Measurements from ENCODE around the gene PDE6B.
"Not testable (repeated sequence)": the region's sequence is repeated elsewhere in the genome, so short reads cannot be mapped to it uniquely, and the experiment has no call there.

The PDE6B gene

DNA sequence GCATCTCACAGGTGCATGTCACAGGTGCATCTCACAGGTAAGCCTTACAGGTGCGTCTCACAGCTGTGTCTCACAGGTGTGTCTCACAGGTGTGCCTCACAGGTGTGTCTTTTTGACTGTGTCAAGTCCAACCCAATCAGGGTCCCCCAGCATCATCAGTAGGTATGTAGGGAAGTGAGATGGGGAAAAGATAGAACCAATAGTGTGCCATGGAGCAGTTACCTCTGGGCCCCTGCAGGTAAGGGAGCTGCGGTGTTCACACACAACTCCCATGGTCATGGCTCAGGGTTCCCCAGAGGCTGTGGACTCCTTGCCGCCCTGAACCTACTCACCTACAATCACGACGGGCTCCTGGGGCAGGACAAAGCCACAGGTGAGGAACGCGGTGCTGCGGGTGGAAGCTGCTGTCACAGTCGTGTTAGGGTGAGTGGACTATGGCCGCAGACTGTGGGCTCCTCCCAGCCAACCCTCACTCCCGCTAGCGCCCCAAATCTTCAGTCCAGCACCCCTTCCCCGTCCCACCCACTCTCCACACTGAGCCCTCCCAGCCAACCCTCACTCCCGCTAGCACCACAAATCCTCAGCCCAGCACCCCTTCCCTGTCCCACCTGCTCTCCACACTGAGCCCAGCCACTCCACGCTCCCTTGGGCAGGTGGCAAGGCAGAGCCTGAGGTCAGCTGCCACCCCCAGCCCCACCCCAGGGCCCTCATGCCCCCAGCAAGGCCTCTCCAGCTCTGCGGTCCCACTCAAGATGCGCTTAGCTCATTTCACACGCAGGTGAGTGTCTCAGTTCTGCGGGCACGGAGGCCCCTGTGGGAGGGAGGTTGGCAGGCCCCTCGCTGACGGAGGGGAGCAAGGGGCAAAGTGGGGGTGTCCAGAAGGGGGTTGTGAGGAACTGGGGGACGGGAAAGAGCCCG lies 2.1 kb upstream of the PDE6B start:
- no peak for DNase-seq

DNA sequence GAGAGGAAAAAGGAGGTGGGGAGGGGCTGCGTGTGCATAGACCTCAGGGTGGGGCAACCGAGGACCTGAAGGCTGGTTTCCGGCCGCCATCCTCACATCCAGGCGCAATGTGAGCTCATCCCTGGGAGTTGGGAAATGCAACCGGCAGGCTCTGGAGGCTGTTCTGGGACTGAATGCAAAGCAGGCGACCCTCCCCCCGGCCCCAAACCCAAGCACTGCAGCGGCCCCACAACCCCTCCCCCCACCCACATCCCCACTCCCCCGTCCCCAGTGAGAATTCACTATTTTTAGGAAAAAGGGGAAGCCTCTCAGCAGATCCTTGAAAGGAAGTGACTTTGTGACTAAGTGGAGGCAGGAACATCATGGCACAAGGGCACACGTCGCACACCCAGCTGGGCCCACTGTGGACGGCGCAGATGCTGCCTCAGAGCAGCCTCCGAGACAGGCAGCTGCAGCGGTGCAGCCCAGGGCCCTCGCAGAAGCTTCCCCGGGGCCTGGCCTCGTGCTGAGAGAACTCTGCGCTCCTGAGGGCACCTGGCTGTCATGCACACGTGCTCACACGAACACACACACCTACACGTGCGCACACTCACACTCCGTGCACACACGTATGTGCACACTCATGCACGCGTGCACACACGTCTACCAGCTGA lies 1.3 kb upstream of the PDE6B start:
- no peak for DNase-seq

DNA sequence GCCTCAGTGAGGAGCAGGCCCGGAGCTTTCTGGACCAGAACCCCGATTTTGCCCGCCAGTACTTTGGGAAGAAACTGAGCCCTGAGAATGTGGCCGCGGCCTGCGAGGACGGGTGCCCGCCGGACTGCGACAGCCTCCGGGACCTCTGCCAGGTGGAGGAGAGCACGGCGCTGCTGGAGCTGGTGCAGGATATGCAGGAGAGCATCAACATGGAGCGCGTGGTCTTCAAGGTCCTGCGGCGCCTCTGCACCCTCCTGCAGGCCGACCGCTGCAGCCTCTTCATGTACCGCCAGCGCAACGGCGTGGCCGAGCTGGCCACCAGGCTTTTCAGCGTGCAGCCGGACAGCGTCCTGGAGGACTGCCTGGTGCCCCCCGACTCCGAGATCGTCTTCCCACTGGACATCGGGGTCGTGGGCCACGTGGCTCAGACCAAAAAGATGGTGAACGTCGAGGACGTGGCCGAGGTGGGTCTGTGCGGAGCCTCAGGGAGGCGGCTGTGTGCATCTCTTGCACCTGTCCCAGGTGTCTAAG lies 323 bp downstream of the PDE6B start:
- no peak for DNase-seq

DNA sequence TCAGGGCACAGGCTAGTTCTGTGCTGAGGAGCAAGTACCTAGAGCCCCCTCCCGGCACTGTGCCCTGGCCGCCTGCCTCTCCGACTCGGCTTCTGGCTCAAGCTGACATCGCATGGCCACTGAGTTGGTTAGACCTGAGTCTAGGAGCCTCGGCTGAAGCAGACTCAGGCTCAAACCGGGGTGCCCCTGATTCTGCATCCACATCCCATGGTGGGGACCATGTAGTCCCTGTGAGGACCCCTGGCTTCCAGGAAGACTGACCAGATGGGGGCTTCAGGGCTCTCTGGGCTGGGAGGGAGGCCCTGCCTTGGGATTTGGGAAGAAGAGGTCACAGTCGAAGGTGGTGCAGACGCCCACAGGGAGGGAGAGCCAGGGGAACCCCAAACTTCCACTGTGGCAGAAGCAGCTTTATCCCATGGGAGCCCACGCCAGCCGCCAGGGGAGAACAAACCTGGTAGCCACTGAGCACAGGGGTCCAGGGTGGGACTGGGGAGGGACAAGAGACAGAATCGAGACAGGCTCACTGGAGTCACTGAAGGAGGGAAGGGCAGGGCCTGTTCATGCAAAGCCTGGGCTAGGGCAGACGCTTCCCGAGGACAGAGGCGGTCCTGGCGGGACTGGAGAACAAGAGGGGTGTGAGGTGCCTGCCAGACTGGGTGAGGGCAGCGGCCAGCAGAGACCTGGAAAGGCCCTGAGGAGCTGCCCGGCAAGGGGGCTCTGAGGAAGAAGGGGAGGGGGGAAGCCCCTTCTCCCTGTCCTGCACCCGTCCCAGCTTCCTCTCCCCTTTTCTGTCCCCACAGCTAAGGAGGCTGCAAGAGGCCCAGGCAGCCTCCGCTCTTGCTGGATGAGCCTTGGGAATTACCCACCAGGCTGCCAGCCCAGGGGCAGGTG lies 1.1 kb downstream of the PDE6B start:
- DNase-seq = no peak

DNA sequence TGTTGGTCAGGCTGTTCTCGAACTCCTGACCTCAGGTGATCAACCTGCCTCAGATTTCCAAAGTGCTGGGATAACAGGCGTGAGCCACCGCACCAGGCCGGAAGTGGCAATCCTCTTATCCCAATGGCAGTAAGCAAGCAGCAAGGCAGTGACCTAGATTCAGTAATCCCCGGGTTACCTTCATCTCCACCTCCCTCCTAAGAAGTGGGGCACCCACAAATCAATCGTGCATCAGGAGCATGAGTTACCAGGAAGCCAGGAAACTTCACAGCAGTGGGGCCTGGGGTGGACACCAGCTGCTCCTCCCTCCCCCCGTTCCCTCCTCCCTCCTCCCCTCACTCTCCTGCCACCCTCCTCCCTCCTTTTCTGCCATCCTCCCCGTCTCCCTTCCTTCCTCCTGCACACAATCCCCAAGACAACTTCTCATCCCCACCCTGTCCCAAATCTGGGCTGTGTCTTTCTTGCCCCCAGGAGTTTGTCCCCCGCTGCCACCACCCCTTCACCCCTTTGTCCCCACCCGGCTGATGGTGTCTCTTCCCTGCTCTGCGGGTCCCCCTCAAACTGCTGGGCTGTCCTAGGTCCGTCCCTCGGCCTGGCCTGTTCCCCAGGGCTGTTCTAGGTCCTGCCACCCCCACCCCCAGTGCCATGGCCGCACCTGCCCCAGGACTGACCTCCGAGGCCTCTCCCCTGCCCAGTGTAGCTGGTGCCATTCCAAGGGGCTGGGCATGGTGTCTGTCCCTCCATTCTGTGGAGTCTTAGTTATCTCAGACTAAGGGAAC lies 2.2 kb downstream of the PDE6B start:
- DNase-seq = no peak

DNA sequence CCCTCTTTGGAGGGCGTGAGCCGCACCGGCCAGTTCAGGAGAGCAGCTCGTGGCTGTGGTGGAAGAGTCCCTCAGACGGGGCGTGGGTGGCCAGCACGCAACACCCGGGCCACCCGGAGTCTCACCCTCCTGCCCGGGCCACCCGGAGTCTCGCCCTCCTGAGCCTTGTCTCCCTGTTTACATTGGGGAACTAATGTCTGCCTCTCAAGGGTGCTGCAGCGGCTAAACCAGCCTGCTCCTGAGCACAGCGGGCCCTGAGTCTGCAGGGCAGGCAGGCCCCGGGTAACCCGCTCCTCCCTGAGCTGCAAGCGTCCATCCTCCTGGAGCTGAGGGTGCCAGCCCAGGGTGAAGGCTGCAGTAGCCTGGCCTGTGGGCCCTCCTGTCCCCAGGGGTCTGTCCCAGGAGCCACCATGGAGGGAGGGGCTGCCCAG lies 3.0 kb downstream of the PDE6B start:
- DNase-seq = no peak

DNA sequence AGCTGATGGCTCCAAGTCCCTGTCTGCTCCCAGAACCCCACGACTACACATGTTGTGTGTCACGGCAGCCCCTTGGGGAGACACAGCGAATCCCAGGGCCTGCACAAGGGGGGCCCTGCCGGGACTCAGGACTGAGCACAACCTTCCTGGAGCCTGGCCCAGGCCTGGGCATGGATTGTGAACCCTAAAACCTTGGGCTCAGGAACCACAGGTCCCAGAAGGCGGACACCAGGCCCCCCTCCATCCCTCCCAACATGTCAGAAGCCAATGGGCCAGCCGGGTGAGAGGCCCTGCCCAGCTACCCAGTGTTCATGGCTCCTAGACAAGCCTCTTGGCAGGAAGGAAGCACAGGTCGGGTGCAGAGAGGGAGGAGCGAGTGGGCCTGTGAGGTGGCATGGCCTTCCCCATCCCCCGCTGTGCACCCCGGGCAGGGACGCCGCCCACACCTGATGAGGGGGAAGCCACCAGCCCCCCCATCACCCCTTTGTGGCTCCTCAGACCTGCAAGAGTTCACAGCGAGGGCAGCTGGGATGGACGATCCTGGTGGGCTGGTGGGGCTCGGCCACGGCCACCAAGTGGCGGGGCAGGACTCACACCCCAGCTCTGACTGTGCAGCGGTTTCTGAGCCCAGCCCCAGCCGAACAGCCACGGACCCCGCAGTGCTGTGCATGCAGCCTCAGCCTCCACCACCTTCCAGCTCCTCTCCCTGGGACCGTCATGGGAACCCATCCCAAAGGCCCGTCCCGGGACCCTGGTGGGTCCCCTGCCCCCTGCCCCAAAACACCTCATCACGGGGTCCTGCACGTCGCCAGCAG lies 3.7 kb downstream of the PDE6B start:
- DNase-seq = no peak

DNA sequence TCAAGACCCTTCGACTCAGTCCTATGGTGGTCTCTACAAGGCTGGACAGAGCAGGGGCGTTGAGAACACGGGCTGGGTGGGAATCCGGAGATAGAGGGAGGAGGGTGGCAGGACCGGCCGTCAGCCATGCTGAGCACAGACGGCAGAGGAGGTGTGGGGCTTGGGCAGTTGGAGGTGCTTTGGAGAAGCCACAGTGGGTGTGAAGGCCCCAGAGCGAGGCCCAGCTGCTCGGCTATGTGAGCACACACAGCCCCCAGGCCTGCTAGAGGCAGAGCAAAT lies 4.2 kb downstream of the PDE6B start:
- DNase-seq = no peak

DNA sequence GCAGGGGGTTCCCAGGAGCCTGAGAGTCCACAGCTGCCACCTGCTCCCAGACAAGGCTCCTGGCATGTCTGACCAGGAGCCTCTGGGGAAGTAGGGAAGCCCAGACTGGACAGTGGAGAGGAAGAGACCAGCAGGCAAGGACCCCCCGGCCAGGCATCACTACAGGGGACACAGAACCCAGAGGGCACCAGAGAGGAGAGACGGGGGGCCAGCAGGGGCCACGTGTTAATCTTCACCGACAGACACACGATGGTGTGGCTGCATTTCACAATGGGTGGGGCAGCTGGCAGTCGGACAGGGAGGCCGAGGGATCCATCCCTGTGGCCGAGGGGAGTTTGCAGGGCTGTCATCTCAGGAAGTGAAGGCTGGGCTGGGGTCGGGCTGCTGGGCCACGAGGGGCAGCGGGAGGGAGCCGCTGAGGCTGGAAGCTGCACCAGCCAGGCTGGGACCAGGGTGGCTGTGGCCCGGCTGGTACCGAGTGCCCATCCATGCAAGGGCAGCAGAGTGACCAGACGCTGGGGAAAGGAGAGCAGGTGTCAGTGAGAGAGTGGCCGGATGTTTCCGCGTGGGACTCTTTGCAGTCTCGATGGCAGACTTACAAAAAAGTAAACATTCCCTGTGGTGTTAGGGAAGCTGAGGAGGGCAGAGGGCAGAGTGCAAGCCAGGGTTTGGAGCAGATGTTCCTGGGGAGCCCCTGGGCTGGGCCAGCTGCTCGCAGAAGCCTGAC lies 4.7 kb downstream of the PDE6B start:
- DNase-seq = no peak

DNA sequence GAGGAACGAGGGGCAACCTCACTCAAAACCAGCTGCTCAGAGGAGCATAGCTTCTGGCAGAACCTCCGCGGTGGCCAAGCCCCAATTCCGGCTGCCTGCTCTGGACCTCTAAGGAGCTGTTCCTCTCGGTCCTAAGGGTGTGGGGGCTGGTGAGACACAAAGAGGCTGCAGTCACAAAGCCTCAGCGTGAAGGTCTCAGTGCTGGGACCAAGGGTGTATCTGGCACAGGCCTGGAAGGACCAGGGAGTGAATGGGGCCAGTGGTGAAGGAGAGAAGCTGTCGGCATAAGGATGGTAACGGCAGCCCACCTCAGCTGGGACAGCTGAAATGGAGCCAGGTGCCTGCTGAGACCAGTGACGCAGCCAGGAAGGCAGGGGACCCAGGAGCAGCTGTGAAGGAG lies 5.3 kb downstream of the PDE6B start:
- no peak for DNase-seq

DNA sequence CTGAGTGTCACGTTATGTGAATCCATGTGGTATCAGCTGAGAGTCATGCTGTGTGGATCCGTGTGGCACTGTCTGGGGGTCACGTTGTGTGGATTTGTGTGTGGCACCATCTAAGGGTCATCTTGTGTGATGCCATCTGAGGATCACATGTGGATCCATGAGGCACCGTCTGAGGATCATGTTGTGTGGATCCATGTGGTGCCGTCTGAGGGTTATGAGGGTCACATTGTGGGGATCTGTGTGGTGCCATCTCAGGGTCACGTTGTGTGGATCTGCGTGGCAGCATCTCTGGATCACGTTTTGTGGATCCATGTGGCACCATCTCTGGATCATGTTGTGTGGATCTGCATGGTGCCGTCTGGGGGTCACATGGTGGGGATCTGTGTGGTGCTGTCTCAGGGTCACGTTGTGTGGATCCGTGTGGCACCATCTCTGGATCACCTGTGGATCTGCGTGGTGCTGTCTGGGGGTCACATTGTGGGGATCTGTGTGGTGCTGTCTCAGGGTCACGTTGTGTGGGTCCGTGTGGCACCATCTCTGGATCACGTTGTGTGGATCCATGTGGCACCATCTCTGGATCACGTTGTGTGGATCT lies 6.9 kb downstream of the PDE6B start:
- no peak for DNase-seq

DNA sequence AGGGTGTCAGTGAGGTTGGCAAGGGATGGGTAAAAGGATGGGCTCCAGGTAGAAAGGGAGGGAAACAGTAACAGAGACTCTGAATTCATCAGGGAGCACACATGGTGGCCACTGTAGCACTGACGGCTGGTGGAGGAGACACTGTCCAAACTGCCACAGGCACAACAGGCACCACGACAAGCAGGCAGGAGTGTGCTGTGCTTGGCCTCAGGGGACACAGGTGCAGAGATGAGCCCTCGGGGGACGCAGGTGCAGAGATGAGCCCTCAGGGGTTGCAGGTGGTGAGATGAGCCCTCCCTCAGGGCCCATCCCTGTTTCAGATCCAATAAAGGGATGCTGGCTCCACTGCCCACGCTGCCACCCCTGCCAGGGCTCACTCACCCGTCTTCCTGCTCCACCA lies 7.6 kb downstream of the PDE6B start:
- no peak for DNase-seq

DNA sequence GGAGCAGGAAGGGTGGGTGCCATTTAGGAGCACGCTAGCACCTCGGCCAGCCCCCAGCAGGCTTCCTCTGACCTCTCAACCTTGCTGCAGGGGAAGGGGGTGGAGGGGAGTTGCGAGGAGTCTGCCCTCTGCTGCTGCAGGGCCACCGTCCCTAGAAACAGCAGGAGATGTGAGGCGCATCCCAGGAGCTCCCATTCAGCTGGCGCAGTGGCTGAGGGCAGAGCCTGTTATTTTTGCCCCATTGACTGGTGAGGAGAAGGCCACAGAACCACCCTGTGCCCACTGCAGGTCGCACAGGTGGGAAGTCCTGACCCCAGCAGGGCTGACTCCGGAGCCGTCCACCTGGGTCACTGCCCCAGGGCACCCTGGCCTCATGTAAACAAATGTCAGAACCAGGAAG lies 8.0 kb downstream of the PDE6B start:
- no peak for DNase-seq

DNA sequence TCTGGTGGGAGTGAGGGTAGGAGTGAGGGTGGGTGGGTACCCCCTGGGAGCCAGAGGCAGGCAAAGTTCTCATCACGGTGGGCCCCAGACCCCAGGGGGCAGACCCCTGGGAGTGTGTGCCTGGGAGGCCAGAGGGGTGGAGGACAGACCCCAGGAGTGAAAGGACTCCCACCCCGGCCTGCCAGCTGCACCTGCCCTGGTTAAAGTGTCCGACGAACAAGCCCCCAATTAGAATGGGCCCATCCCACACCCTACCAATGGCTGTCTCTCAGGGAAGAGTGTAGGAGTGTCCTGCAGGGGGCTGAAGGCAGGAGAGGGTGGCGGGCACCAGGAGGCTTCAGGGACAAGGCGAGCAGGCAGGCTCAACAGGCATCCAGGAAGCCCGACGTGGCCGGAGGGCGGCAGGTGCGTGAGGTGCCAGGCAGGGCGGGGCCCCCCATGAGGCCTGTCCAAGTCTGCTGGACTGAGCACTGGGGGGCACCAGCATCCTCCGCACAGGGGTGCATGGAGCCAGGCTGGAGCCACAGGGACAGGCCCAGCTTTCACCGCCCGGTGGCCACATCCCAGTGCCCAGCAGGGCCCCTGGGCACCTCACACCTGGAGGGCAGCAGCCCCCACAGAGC lies 8.7 kb downstream of the PDE6B start:
- no peak for DNase-seq

DNA sequence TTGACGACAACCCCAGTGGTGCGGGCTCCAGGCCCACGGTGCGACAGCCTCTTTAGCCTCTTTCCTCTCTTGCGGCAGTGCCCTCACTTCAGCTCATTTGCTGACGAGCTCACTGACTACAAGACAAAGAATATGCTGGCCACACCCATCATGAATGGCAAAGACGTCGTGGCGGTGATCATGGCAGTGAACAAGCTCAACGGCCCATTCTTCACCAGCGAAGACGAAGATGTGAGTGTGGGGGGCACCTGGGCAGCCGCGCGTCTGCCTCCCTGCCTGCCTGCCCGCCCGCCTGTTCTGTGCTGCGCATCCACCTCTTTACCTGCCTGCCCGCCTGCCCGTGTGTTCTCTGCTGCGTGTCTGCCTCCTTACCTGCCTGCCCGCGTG lies 9.2 kb downstream of the PDE6B start:
- DNase-seq = no peak

DNA sequence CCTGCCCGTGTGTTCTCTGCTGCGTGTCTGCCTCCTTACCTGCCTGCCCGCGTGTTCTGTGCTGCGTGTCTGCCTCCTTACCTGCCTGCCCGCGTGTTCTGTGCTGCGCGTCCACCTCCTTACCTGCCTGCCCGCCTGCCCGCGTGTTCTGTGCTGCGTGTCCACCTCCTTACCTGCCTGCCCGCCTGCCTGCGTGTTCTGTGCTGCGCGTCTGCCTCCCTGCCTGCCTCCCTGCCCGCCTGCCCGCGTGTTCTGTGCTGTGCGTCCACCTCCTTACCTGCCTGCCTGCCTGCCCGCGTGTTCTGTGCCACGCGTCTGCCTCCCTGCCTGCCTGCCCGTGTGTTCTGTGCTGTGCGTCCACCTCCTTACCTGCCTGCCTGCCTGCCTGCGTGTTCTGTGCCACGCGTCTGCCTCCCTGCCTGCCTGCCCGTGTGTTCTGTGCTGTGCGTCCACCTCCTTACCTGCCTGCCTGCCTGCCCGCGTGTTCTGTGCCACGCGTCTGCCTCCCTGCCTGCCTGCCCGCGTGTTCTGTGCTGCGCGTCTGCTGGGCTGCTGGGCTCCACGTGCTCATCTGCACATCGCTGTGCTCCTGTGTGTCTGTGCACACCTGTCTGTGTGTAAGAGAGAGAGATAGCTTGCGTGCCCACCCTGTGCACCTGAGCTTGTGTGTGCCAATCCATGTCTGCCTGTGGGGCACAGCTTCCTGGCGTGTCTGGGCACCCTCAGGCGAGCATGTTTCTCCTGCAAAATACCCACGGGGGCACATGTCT lies 9.9 kb downstream of the PDE6B start:
- DNase-seq = not testable (repeated sequence)

DNA sequence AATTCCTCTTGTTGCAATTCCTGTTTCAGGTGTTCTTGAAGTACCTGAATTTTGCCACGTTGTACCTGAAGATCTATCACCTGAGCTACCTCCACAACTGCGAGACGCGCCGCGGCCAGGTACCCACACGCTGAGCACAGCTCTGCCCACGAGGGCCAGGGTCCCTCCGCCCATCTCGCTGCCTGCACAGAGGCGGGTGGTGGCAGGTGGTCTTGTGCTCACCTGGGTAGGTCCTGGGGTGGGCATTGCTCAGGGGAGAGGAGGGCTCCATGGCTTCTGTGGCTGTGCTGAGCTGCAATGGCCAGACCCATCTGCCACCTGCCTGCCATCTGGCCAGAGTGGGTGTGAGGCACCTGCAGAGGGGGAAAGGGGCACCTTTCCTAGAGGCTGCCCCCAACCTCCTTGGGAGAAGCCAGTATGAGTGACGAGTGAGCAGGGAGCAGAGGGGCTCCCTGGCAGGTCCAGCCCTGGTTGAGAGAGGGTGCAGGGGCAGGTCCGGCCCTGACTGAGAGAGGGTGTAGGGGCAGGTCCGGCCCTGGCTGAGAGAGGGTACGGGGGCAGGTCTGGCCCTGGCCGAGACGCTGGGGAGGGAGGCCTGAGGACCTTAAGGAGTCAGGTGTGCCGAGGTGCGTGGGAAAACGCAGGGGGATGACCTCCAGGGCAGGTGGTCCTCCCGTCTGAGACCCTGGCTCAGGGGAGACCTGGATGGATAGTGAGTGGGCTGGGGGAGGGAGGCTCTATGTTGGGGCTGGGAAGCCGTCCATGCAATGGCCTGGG lies 10.7 kb downstream of the PDE6B start:
- DNase-seq = no peak

DNA sequence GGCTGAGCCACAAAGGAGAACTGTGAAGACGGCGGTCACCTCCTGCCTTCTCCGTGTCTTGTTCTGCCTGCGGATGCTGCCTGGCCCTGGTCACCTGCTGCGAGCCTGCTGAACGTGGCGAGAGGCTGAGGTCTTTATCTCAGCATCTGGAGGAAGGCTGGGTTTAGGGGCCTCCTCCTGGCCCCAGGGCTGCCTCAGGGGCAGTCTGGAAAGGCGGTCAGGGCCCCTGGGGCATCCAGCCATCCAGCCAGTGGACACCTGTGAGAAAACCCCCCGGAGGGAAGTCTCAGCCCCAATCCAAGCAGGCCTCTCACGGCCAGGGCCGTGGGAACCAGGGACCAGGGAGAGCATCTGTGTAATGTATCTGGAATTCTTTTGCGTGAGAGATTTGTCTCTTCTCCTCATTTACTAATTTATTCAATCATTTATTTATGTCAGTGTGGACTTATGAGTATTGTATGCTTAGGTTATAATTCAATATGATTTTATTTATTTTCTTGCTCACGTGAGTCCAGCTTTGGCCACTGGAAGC lies 11.3 kb downstream of the PDE6B start:
- no peak for DNase-seq
